Measurements from ENCODE around the gene CAPZB.

Gene CAPZB

DNA sequence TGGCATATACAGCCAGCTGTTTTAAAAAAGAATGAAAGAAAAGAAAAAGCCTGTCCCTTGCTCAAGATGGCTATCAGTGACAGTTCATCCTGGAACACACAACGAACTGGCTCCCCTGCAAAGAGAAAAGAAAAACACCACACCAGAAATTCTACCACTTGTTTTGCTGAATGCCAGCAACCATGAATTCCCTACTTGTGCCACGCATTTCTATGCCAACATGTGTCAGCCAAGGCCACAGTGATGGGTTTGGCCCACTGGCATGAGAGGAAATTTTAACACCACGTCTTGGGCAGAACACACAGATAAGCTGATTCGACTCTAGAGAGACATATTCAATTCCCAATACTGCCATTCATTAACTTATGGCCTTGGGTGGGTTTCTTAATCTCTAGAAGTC lies 64.0 kb downstream of the CAPZB start:
- TF ChIP-seq CSRNP3 (CRISPR knock-in tag; IDR thresholded peaks at IDR 0.05), result no peak
- no peak for TF ChIP-seq ZFP30 (CRISPR knock-in tag; IDR thresholded peaks at IDR 0.05)
- TF ChIP-seq, protein P1, sequence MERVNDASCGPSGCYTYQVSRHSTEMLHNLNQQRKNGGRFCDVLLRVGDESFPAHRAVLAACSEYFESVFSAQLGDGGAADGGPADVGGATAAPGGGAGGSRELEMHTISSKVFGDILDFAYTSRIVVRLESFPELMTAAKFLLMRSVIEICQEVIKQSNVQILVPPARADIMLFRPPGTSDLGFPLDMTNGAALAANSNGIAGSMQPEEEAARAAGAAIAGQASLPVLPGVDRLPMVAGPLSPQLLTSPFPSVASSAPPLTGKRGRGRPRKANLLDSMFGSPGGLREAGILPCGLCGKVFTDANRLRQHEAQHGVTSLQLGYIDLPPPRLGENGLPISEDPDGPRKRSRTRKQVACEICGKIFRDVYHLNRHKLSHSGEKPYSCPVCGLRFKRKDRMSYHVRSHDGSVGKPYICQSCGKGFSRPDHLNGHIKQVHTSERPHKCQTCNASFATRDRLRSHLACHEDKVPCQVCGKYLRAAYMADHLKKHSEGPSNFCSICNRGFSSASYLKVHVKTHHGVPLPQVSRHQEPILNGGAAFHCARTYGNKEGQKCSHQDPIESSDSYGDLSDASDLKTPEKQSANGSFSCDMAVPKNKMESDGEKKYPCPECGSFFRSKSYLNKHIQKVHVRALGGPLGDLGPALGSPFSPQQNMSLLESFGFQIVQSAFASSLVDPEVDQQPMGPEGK (CRISPR knock-in tag; IDR thresholded peaks at IDR 0.05; ENCODE audit: borderline replicate concordance), result no peak
- TF ChIP-seq BACH2 (CRISPR knock-in tag; IDR thresholded peaks at IDR 0.05; ENCODE audit: borderline replicate concordance), result no peak
- TF ChIP-seq, protein P2, sequence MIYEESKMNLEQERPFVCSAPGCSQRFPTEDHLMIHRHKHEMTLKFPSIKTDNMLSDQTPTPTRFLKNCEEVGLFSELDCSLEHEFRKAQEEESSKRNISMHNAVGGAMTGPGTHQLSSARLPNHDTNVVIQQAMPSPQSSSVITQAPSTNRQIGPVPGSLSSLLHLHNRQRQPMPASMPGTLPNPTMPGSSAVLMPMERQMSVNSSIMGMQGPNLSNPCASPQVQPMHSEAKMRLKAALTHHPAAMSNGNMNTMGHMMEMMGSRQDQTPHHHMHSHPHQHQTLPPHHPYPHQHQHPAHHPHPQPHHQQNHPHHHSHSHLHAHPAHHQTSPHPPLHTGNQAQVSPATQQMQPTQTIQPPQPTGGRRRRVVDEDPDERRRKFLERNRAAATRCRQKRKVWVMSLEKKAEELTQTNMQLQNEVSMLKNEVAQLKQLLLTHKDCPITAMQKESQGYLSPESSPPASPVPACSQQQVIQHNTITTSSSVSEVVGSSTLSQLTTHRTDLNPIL (CRISPR knock-in tag; IDR thresholded peaks at IDR 0.05; ENCODE audit: low read depth), result no peak
- ATAC-seq, result no peak

DNA sequence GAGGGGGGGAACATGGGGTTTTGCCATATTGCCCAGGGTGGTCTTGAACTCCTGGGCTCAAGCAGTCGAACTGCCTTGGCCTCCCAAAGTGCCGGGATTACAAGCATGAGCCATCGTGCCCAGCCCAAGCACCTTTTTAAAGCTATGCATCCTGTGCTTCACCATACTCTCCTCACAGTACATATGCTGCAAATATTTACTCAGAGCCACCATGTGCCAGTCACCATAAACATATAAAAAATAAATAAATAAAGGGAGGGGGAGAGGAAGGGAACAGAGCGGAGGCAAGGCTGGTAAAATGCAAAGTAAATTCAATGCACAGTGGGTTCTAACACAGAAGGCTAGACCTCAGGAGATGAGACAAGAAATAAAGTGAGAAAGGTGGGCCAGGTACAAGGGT lies 64.7 kb downstream of the CAPZB start:
- ATAC-seq, result no peak
- TF ChIP-seq CSRNP3 (CRISPR knock-in tag; IDR thresholded peaks at IDR 0.05), result no peak
- TF ChIP-seq RARB (CRISPR knock-in tag; IDR thresholded peaks at IDR 0.05), result no peak
- no peak for TF ChIP-seq TSHZ2 (CRISPR knock-in tag; IDR thresholded peaks at IDR 0.05)
- no peak for TF ChIP-seq ESRRG (CRISPR knock-in tag; IDR thresholded peaks at IDR 0.05)
- TF ChIP-seq ZNF8 (CRISPR knock-in tag; IDR thresholded peaks at IDR 0.05), result no peak
- no peak for TF ChIP-seq PPARA (CRISPR knock-in tag; IDR thresholded peaks at IDR 0.05; ENCODE audit: borderline replicate concordance)
- TF ChIP-seq, protein P2 (CRISPR knock-in tag; IDR thresholded peaks at IDR 0.05; ENCODE audit: low read depth), result no peak
- no peak for TF ChIP-seq ZFP3 (CRISPR knock-in tag; IDR thresholded peaks at IDR 0.05)
- TF ChIP-seq, protein P1 (CRISPR knock-in tag; IDR thresholded peaks at IDR 0.05; ENCODE audit: borderline replicate concordance), result no peak

DNA sequence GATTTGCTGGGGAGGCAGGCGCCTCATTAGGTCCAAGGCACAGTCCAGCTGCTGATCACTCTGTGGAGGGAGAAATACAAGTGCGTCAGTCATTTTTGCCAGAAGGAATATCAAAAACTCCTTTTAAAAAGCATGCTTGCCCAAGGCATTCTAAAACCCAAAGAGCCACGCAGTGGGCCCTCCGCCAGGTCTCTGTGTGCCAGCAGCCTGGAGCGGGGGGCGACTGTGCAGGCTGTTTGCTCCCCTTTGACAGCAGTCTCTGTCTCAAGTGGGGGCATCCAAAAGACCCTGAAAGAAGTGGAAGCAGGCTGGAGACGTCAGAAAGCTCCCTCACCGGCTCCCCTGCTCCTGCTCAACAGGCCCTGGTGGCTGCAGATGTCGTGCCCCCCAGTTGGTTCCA lies 65.6 kb downstream of the CAPZB start:
- TF ChIP-seq SNAI2 (CRISPR knock-in tag; IDR thresholded peaks at IDR 0.05), result no peak
- TF ChIP-seq ESRRG (CRISPR knock-in tag; IDR thresholded peaks at IDR 0.05), result no peak
- TF ChIP-seq ARNTL (CRISPR knock-in tag; IDR thresholded peaks at IDR 0.05; ENCODE audit: borderline replicate concordance, low read depth), result no peak
- no peak for TF ChIP-seq ISL1 (CRISPR knock-in tag; IDR thresholded peaks at IDR 0.05)
- no peak for TF ChIP-seq BACH2 (CRISPR knock-in tag; IDR thresholded peaks at IDR 0.05; ENCODE audit: borderline replicate concordance)
- TF ChIP-seq TOX (CRISPR knock-in tag; IDR thresholded peaks at IDR 0.05; ENCODE audit: borderline replicate concordance), result no peak
- no peak for TF ChIP-seq ZNF565 (CRISPR knock-in tag; conservative IDR thresholded peaks at IDR 0.05; ENCODE audit: low read depth)
- TF ChIP-seq OSR1 (CRISPR knock-in tag; IDR thresholded peaks at IDR 0.05), result no peak
- TF ChIP-seq PPARA (CRISPR knock-in tag; IDR thresholded peaks at IDR 0.05; ENCODE audit: borderline replicate concordance), result no peak
- TF ChIP-seq CSRNP3 (CRISPR knock-in tag; IDR thresholded peaks at IDR 0.05), result no peak
- no peak for TF ChIP-seq ZC3H10 (CRISPR knock-in tag; IDR thresholded peaks at IDR 0.05)
- no peak for ATAC-seq

All from SK-N-SH treated with all-trans-retinoic acid at 6 μM for 48 hours (cell line).